GM12878 (cell line): ENCODE data around the gene TRIM62. TPM values are rescaled to one million over a fixed set of nuclear protein-coding genes. Genes with fewer than 3 reads are reported as not detected.

Experiments used
- ATAC-seq: fragments of 200-7000 bp; cut with Tn5 transposase; 3 replicates; pipeline ENCODE4 v1.9.1; 2020; ENCODE audit warnings: mild to moderate bottlenecking, moderate library complexity
- BruUV-seq: library from RNA; stranded (reverse); fragments of 400-500 nt; replicated peaks from 2 replicates; lab custom pipeline; 2021; lab: Mats Ljungman, UMichigan
- CTCF ChIA-PET: fragments of 300-600 bp; sonication (Branson Sonifier 250); formaldehyde crosslinking; extraction: SDS; loops from one replicate; lab custom pipeline; 2021; ENCODE audit warnings: inconsistent platforms; lab: Yijun Ruan, JAX
- POLR2A ChIA-PET: fragments of 350-600 bp; formaldehyde crosslinking; extraction: SDS; loops from one replicate; lab custom pipeline; 2021; ENCODE audit warnings: inconsistent platforms; lab: Charles Lee
- RAD21 ChIA-PET: fragments of 300-600 bp; sonication (Branson Sonifier 250); formaldehyde crosslinking; loops from one replicate; lab custom pipeline; 2023; ENCODE audit warnings: antibody characterized with exemption; ENCODE audit not compliant: unreplicated experiment; lab: Charles Lee
- SMC1A ChIA-PET: fragments of 300-600 bp; sonication (Branson Sonifier 250); formaldehyde crosslinking; loops from one replicate; lab custom pipeline; 2023; ENCODE audit not compliant: unreplicated experiment, uncharacterized antibody; lab: Charles Lee
- DNase-seq: peaks from one replicate; pipeline ENCODE4 v3.0.0-alpha.2; 2011; ENCODE audit warnings: low read depth, low spot score
- FAIRE-seq: peaks from 3 replicates; lab custom pipeline; 2011; peaks lifted over from hg19 to GRCh38; lab: Jason Lieb, UNC
- H2AFZ ChIP-seq: 2 replicates; pipeline ENCODE4 v1.6.0; 2011; ENCODE audit warnings: low read depth, low read length, control low read depth; ENCODE audit not compliant: control insufficient read depth
- H3K27ac ChIP-seq: 2 replicates; pipeline ENCODE4 v1.5.1; 2011; ENCODE audit warnings: control low read depth; ENCODE audit not compliant: control insufficient read depth, insufficient read depth
- H3K27me3 ChIP-seq, 2 experiments: replicated peaks in 1 of 2; 2 replicates each; pipeline versions ENCODE4 v1.6.0 to v1.6.1; 2011; ENCODE audit warnings: low read length in 1 of 2; ENCODE audit not compliant: control insufficient read depth in 2 of 2, insufficient read depth in 2 of 2
- H3K36me3 ChIP-seq, 2 experiments: 2 replicates each; pipeline ENCODE4 v1.5.1; 2011; ENCODE audit warnings: low read length in 1 of 2; ENCODE audit not compliant: control insufficient read depth in 2 of 2, insufficient read depth in 2 of 2
- H3K4me1 ChIP-seq: 2 replicates; pipeline ENCODE4 v1.6.1; 2011; ENCODE audit warnings: mild to moderate bottlenecking, low read length, moderate library complexity, mixed read lengths; ENCODE audit not compliant: control insufficient read depth, insufficient read depth
- H3K4me2 ChIP-seq: 2 replicates; pipeline ENCODE4 v1.6.0; 2011; ENCODE audit warnings: control low read depth; ENCODE audit not compliant: control insufficient read depth, insufficient read depth
- H3K4me3 ChIP-seq: fragments of 200-600 bp; sonication (generic); 2 replicates; pipeline ENCODE4 v1.5.1; 2016
- H3K79me2 ChIP-seq: 2 replicates; pipeline ENCODE4 v1.6.0; 2011; ENCODE audit warnings: low read length; ENCODE audit not compliant: control insufficient read depth, insufficient read depth
- H3K9ac ChIP-seq: 2 replicates; pipeline ENCODE4 v1.8.0; 2011; ENCODE audit warnings: low read length, control low read depth, mixed read lengths; ENCODE audit not compliant: control insufficient read depth, insufficient read depth
- H3K9me3 ChIP-seq: replicated peaks from 3 replicates; pipeline ENCODE4 v1.5.1; 2011; ENCODE audit warnings: mild to moderate bottlenecking, low read length; ENCODE audit not compliant: control insufficient read depth, insufficient read depth
- H4K20me1 ChIP-seq: 2 replicates; pipeline ENCODE4 v1.6.0; 2011; ENCODE audit not compliant: control insufficient read depth, insufficient read depth
- BMI1 ChIP-seq: fragments of 450-650 bp; IDR thresholded peaks from 2 replicates; pipeline ENCODE4 v1.6.1; 2016; ENCODE audit warnings: mild to moderate bottlenecking, moderate library complexity, borderline replicate concordance
- ETV6 ChIP-seq, 2 experiments: fragments of 450-650 bp in 1 of 2; IDR thresholded peaks in 1 of 2; conservative IDR thresholded peaks in 1 of 2; 2 replicates each; pipeline ENCODE4 v1.6.1; 2014; ENCODE audit warnings: antibody characterized with exemption in 1 of 2, borderline replicate concordance in 1 of 2, low read depth in 1 of 2, mild to moderate bottlenecking in 1 of 2, moderate library complexity in 1 of 2
- GABPA ChIP-seq: IDR thresholded peaks from 2 replicates; pipeline ENCODE4 v1.6.1; 2014; ENCODE audit warnings: antibody characterized with exemption, low read depth, mild to moderate bottlenecking, inconsistent platforms
- IRF4 ChIP-seq: IDR thresholded peaks from 2 replicates; pipeline ENCODE4 v1.6.1; 2011; ENCODE audit warnings: low read depth, low read length
- KLF5 ChIP-seq: fragments of 450-650 bp; IDR thresholded peaks from 2 replicates; pipeline ENCODE4 v1.6.1; 2014; ENCODE audit warnings: mild to moderate bottlenecking; ENCODE audit not compliant: partially characterized antibody
- LARP7 ChIP-seq: fragments of 450-650 bp; IDR thresholded peaks from 2 replicates; pipeline ENCODE4 v1.6.1; 2017; ENCODE audit warnings: mild to moderate bottlenecking
- MTA2 ChIP-seq: fragments of 450-650 bp; IDR thresholded peaks from 2 replicates; pipeline ENCODE4 v1.6.1; 2016; ENCODE audit warnings: low read depth, mild to moderate bottlenecking, moderate library complexity
- MYC ChIP-seq: IDR thresholded peaks from 2 replicates; pipeline ENCODE4 v1.6.1; 2011; ENCODE audit warnings: mild to moderate bottlenecking, low read length, moderate library complexity, inconsistent platforms; ENCODE audit not compliant: insufficient read depth, insufficient replicate concordance, insufficient read length, severe bottlenecking
- NR2F1 ChIP-seq: fragments of 450-650 bp; conservative IDR thresholded peaks from 2 replicates; pipeline ENCODE4 v1.6.1; 2017; ENCODE audit warnings: mild to moderate bottlenecking
- POLR2AphosphoS2 ChIP-seq: IDR thresholded peaks from 2 replicates; pipeline ENCODE4 v1.6.1; 2011; ENCODE audit warnings: low read depth, mild to moderate bottlenecking, low read length, improper control_type of control experiment, moderate library complexity
- SMAD1 ChIP-seq: fragments of 450-650 bp; IDR thresholded peaks from 2 replicates; pipeline ENCODE4 v1.6.1; 2018; ENCODE audit warnings: mild to moderate bottlenecking, low read depth; ENCODE audit not compliant: partially characterized antibody
- STAT1 ChIP-seq: fragments of 450-650 bp; conservative IDR thresholded peaks from 2 replicates; pipeline ENCODE4 v1.6.1; 2014; ENCODE audit warnings: antibody characterized with exemption, mild to moderate bottlenecking
- STAT3 ChIP-seq: IDR thresholded peaks from 2 replicates; pipeline ENCODE4 v1.6.1; 2011; ENCODE audit warnings: low read depth, low read length, improper control_type of control experiment
- WRNIP1 ChIP-seq: IDR thresholded peaks from 2 replicates; pipeline ENCODE4 v1.6.1; 2011; ENCODE audit warnings: low read depth, low read length, improper control_type of control experiment, borderline replicate concordance
- ZBTB11 ChIP-seq: fragments of 450-650 bp; formaldehyde crosslinking; IDR thresholded peaks from 2 replicates; pipeline ENCODE4 v1.5.0; 2022; ENCODE audit warnings: mild to moderate bottlenecking, missing genetic modification characterization
- ZZZ3 ChIP-seq: IDR thresholded peaks from 2 replicates; pipeline ENCODE4 v1.6.1; 2011; ENCODE audit warnings: low read depth; ENCODE audit not compliant: control insufficient read depth, insufficient read length
- WGBS: methylation state at CpG from one replicate; pipeline ENCODE4 v1.1.6; 2016; ENCODE audit warnings: low lambda C conversion rate; ENCODE audit not compliant: insufficient replicate concordance, insufficient coverage; ENCODE audit errors: missing lambda C conversion rate; 5-methylcytosine and 5-hydroxymethylcytosine counted together
- in situ Hi-C: fragments of 300-500 bp; cut with MboI; formaldehyde crosslinking; loops from 9 replicates; pipeline ENCODE4 v1.14.3; 2018; ENCODE audit warnings: mixed read lengths
- intact Hi-C: fragments of 100-400 bp; cut with micrococcal nuclease; formaldehyde crosslinking; loops from one replicate; pipeline ENCODE4 v1.14.2; 2022; ENCODE audit not compliant: unreplicated experiment
- polyA plus RNA-seq, 11 experiments: library from polyadenylated mRNA; depleted of rRNA in 4 of 11; unstranded in 6 of 11; stranded (reverse) in 5 of 11; fragments of >200 nt; fragmentation: Nextera tagmentation in 4 of 11; fragmentation: Illumina TruSeq in 1 of 11; extraction: Ambion mirVana in 4 of 11; extraction: Trizol in 1 of 11; gene quantifications; 1 replicate in 1 of 11; 2 replicates in 10 of 11; pipeline versions ENCODE4 v1.2.1 to v1.2.3, GENCODE V29; 2011 to 2016; ENCODE audit warnings: inconsistent platforms in 2 of 11, missing spikeins in 2 of 11, low read depth in 1 of 11
- total RNA-seq, 4 experiments: library from RNA; depleted of rRNA in 3 of 4; stranded (reverse); fragments of >200 nt in 3 of 4; fragmentation: Illumina TruSeq in 1 of 4; extraction: Trizol in 1 of 4; gene quantifications; 2 replicates each; pipeline versions ENCODE4 v1.2.1 to v1.2.3, GENCODE V29; 2013 to 2021
- TF ChIP-seq, protein P1 (sequence below): fragments of 450-650 bp; IDR thresholded peaks from 2 replicates; pipeline ENCODE4 v1.6.1; 2017; ENCODE audit warnings: mild to moderate bottlenecking

The TRIM62 gene
- total and polyA plus RNA-seq, 10 of the 15 experiments (the other 5 are each of a cell fraction or from before 2014, with no cell fraction given) = 0.52 to 4.2 (median 1.9) TPM

DNA sequence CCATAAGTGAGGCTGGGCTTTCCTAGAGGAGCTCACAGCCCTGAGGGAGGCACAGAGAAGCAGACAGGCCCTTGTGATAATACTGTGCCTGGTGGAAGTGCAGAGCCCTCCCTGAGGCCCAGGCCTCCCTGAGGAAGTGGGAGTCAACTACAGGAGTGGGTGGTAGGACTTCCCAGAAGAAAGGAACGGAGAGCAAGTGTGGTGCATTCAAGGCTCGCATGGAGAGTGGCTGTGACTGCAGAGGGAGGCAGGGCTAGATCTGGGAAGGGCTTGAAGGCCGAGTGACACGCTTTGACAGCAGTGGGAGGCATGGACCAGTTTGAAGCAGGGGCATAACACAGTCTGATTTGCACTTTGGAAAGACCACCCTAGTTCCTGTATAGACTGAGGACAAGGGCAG, 63.6 kb downstream of the TRIM62 start (continued):
- TF ChIP-seq, protein P1, sequence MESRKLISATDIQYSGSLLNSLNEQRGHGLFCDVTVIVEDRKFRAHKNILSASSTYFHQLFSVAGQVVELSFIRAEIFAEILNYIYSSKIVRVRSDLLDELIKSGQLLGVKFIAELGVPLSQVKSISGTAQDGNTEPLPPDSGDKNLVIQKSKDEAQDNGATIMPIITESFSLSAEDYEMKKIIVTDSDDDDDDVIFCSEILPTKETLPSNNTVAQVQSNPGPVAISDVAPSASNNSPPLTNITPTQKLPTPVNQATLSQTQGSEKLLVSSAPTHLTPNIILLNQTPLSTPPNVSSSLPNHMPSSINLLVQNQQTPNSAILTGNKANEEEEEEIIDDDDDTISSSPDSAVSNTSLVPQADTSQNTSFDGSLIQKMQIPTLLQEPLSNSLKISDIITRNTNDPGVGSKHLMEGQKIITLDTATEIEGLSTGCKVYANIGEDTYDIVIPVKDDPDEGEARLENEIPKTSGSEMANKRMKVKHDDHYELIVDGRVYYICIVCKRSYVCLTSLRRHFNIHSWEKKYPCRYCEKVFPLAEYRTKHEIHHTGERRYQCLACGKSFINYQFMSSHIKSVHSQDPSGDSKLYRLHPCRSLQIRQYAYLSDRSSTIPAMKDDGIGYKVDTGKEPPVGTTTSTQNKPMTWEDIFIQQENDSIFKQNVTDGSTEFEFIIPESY = no peak
- TF ChIP-seq NR2F1 (no peak), ETV6 (conservative IDR thresholded peaks at IDR 0.05 in 1 of 2, IDR thresholded peaks at IDR 0.05 in 1 of 2; ENCODE audit: borderline replicate concordance in 1 of 2, low read depth in 1 of 2) (no peak), MTA2 (no peak)

DNA sequence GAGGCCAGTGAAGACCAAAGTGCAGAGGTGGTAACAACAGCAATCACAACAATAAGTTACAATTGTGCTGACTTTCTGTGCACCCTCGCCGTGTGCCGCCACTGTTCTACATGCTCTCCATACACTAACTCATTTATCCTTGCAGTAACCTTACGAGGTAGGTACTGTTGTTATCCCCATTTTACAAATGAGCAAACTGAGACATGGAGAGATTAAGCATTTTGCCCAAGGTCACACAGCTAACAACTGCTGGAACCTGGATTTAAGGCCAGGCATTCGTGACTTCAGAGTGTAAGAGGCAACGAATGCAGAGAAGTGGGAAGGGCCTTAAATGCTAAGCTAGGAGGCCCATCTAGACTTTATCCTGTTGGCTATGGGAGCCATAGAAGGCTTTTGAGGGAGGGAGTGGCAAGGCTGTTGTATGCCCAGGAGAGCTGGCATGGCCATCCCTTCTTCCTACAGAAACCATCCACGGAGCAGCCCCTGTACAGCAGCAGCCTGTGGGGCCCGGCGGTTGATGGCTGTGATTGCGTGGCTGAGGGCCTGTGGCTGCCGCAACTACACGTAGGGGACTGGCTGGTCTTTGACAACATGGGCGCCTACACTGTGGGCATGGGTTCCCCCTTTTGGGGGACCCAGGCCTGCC, 64.3 kb downstream of the TRIM62 start:
- SMC1A ChIA-PET = no interaction called here
- no peak overlapping the region for H3K4me2 ChIP-seq
- no peaks in the 10 kb centered on the region for H3K9me3 ChIP-seq
- no peaks in the 10 kb centered on the region for H3K79me2 ChIP-seq
- RAD21 ChIA-PET = interaction anchor here (1.0 kb wide), 1 partner anchor 29 kb away, joined by 3 read pairs; no protein-coding TSS in a partner anchor
- H3K9ac ChIP-seq = no peak overlapping the region
- FAIRE-seq = no peak
- intact Hi-C loops = no loop called here
- 78% methylated on average over 13 of the region's 13 CpGs for WGBS
- no peak for DNase-seq
- H2AFZ ChIP-seq = no peak overlapping the region
- H3K4me3 ChIP-seq = no peak overlapping the region
- no peak overlapping the region for H3K27ac ChIP-seq
- ATAC-seq = no peak
- no peaks in the 10 kb centered on the region for H4K20me1 ChIP-seq
- POLR2A ChIA-PET = no interaction called here
- CTCF ChIA-PET = no interaction called here
- in situ Hi-C loops = no loop called here
- no TSS peak for BruUV-seq
- H3K4me1 ChIP-seq = peaks cover 10% of the 10 kb centered on the region
- TF ChIP-seq STAT1 (no peak), KLF5 (no peak), POLR2AphosphoS2 (no peak), MYC (no peak), BMI1 (no peak), WRNIP1 (no peak), GABPA (no peak), ZBTB11 (CRISPR knock-in tag) (no peak), STAT3 (no peak), IRF4 (no peak), ZZZ3 (no peak), LARP7 (no peak), SMAD1 (no peak)
- H3K27me3 ChIP-seq = no peaks in the 10 kb centered on the region
- H3K36me3 ChIP-seq = no peaks in the 10 kb centered on the region
